GM12891 (cell line): ENCODE results near the gene LSM7.
"Not testable (repeated sequence)": the region's sequence is repeated elsewhere in the genome, so short reads cannot be mapped to it uniquely, and the experiment has no call there.

Experiments used
- PAX5 ChIP-seq: IDR thresholded peaks from 2 replicates; pipeline ENCODE4 v1.6.1; 2011; ENCODE audit warnings: low read length, moderate library complexity, mild to moderate bottlenecking; ENCODE audit not compliant: insufficient read depth, severe bottlenecking
- POLR2A ChIP-seq: IDR thresholded peaks from 2 replicates; pipeline ENCODE4 v1.6.1; 2011; ENCODE audit warnings: low read depth, low read length, control low read depth
- POLR2AphosphoS5 ChIP-seq: IDR thresholded peaks from 2 replicates; pipeline ENCODE4 v1.6.1; 2011; ENCODE audit warnings: low read depth, low read length, control low read depth
- POU2F2 ChIP-seq: IDR thresholded peaks from 2 replicates; pipeline ENCODE4 v1.6.1; 2011; ENCODE audit warnings: low read depth, mild to moderate bottlenecking, control low read depth, low read length, moderate library complexity
- TAF1 ChIP-seq: IDR thresholded peaks from 2 replicates; pipeline ENCODE4 v1.6.1; 2011; ENCODE audit warnings: low read depth, low read length, control low read depth

GRCh38 chr19:2349818-2350217, 21.4 kb upstream of the LSM7 start:
- TF ChIP-seq TAF1, POLR2AphosphoS5, POLR2A, POU2F2, PAX5: not testable (repeated sequence)
